ENCODE results near the gene CBFA2T2.
A peak's percentile ranks its signal among the peaks of the same experiment; 100 is the strongest.

CBFA2T2 gene

DNA sequence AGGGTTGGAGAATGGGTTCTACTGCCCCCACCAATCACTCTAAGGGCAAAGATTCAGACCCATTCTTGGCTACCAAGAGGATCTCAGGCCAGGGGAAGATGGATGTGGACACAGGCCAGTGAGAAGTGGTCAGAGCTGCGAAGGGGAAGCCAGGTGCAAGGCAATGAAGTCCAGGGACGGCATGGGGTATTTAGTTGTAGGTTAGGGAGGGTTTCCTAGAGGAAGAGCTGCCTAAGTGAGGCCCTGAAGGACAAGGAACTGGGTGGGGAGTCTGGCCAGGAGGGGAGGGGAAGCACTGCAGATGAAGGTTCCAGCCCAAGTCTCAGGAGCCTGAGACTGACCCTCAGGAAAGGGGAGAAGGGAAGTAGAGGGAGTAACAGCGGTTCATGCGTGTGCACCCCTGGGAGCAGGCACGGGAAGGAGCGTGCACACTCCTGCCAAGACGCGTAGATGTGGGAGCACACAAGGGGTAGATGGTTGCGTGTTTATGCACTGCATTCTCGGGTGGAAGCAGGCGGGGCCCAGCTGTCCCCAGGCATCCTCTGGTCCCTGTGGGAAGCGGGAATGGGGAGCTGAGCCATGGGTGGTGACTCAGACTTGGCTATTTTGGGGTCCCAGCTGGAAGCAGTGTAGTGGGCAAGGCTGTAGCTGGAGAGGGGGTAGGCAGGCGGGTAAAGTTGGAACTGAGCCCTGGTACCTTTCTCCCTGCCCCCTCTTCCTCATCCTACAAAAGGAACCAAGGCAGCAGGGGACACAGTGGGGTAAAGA lies 180.2 kb downstream of the CBFA2T2 start:
- no peak for DNase-seq

DNA sequence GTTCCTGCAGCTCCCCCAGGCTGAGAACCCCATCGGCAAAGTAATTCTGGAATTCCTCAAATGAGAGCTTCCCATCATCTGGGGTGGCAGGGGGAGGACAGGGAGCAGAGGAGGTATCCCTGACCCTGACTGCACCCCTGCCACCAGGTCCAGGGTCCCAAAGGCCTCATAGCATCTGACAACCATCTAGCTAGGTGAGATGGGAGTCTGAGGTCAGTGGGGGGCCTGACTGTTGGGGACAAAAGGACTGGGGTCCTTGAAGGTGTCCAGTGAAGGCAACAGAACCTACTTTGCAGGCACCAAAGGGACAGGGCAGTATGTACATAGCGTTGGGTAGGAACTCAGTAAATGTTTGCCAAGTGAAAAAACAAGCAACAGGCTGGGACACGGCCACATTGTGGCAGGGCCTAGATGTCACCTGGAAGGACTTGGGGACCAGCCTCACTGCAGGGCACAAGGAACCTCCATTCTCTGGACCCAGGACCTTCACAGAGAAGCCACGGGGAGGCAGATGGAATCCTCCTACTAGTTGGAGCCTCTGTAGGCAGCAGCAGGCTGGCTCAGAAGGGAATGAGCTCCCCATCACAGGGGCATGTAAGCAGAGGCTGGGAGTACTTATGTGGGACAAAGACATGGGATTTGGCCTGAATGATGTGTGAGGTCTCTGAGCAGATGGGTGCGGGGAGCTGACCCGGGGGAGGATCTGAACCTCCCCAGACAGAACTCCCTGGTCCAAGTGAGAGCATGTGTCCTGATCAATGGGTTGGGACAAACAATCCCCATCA lies 181.0 kb downstream of the CBFA2T2 start:
- DNase-seq, result no peak

DNA sequence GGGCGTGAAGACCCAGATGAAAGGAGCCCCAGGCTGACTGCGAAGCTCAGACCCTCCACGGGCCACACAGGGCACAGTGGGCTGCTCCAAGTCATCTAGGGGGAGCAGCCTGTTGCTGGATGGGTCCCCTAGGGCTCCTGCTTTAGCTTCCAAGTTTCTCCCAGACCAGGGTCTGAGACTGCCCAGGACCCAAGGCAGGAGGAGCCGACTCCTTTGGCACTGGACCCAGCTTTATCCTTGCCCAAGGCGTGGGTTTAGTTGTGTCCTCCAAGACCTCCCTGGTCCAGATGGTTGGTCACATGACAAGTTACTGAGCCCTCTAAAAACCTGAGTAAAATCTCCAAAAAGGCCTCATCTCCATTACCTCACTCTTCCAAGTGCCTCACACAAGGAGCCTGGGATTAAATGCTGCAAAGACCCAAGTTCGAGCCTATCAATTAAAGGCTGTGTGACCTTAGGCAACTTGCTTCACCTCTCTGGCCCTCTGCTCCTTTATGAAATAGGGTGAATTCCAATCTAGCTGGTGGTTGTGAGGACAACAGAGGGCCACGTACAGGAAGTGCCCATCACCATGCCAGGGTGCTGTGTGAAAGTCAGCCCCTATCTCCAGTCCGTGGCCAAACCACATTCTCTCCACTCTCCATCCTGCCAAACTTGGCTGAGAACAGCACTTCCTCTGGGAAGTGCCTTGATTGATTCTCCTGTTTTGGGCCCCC lies 181.8 kb downstream of the CBFA2T2 start:
- DNase-seq, result no peak

DNA sequence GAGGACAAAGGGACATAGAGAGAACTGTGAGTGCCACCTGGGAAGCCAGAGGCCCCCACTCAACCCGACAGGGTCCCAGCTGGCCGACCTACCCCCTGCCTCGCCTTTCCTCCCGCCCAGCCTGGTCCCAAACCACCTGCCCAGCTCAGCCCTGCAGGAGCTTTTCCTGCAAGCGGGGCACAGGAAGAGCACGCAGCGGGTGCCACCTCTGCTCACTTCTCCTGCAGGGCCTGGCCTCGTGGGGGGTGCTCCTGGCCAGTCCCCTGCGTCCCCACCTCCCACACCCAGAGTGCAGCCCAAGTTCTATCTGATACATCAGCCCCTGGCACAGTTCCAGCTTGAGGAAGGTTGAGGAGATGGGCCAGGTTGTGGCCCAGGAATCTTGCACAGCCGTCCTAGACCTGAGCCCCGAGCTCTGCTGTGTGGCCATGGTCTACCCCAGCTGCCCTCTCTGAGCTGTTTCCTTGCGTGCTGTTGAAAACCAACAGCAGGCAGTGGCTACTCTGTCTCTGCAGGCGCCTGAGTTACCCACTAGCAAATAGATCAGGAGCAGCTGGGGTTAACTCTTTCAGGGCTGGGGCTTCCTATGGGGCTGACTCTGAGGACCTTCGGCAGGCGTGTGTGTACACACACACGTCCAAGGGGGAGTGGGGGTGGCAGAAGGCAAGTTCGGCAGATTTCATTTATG lies 182.7 kb downstream of the CBFA2T2 start:
- peak; percentile 13 for DNase-seq

DNA sequence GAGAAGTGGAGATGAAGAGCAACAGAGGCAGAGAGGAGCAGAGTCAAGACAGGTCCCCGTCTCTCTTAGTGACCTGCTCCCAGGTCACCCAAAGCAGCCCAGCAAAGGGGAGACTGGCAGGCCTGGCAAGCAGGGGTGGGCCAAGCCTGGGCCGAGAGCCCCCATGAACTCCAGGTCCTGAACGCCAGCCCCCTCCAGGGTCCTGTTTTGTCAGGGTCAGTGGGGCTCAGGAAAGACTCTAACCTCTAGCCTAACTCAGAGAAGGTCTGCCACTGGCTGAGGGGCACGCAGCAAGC lies 183.2 kb downstream of the CBFA2T2 start:
- DNase-seq, result no peak

DNA sequence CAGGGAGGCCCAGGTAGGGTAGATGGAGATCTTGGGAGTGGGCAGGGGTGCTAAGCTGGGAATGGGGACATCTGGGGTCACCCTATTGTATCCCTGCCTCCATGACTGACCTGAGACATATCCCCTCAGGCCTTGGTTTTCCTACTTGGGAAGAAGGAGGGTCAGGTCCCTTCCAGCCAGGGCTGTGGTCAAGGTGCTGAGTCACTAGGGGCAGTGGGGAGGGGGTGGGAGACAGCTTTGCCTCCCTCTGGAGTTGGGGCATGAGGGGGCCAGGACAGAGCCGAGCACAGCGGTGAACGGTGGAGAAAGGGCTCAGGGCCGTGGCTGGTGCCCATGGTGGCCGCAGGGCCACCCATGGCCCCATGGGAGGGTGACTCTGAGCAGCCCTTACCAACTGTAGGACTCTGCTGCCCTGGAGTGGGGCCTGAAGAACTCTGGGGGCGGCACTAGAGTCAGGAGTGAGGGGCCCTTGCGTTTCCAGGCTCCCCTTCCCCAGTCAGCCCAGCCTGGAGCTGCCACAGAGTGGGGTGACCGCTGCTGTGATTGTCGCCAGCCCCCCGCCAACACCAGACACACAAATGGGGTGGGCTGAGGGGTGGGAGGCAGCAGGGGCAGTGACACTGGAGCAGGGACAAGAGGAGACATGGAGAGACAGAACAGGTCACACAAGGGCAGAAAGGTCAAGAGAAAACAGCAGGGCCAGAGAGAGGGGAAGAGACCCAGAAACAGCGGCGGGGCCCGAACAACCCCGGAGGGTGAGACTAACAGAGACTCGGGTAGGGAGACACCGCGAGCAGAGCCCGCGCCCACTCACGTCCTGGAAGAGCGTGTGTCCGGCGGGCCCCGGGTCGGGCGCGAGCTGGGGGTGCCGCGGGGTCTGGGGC lies 183.8 kb downstream of the CBFA2T2 start:
- DNase-seq, result no peak

DNA sequence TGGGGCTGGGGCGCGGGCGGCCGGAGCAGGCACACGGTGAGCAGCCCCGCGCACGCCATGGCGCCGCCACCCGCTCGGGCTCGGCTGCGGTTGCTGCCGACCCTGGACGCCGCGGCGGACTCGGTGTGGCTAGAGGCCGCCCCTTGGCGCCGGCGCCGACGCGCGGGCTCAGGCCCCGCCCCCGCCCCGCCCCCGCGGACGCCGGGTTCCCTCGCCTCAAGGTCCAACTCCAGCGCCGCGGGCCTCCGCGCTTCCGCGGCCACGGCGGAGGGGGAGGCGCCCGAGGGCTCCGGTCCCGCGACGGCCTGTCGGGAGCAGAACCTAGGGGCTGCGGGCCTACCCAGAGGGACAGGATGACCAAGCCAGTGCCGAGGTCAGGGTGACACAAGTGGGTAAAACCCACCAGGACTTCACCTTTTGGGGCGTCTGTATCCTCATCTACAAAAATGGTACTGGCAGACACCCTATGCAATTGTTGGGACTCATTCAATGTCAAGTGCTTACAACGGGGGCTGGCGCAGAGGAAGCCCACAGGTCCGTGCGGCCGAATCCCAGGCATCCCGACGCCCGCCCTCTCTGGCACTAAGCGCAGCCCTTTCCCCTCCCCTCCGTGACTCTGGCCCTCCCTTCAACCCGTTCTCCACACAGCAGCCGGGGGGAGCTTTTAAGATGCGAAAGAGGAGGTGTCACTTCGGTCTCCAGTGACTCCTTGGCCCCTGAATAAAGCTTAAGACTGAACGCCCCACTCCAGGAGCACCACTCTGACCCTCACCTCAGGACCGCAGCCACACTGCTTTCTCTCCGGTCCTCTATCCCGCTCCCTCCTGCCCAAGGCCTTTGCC lies 184.6 kb downstream of the CBFA2T2 start, which contains the start of gene NECAB3:
Gene NECAB3 (minus strand): TSS at position 135 of the 842 bp plus-strand sequence. CDS start 76 bp downstream, at position 59.
- DNase-seq, result peak; percentile 9

DNA sequence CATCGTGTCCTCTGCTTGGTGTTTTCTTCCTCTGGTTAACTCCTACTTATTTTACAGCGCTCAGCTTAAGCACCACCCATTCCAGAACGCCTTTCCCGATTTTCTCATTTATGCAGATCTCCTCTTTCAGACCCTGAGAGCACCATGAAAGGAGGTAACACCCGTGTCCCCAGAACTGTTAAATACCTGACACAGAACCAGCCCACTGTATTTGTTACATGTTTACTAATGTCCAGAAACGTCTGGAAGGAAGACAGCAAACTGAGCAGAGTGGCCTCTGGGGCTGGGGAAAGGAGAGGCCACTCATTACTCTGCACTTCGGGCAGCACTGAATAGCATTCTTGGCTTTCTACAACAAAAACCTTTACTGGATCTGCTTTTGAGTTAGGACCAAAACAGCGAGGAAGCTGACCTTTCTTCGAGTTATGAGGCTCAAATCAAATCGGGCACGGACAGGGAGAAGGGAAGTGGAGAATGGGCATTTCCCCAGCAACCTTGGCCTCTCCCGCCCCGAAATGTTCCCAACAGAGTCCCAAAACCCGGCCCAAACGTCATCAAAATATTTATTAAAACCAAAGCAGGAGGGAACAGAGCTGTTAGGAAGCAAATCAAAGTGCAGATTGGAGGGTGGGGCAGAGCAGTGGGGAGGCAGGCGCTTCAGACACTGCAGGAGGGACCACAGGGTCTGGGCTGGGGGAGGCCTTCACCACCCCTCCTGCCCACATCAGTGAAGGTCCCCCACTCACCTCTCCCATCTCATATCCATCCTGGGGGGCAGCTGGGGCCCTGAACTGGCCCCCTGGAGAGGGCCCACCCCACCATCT lies 185.5 kb downstream of the CBFA2T2 start:
- no peak for DNase-seq

DNA sequence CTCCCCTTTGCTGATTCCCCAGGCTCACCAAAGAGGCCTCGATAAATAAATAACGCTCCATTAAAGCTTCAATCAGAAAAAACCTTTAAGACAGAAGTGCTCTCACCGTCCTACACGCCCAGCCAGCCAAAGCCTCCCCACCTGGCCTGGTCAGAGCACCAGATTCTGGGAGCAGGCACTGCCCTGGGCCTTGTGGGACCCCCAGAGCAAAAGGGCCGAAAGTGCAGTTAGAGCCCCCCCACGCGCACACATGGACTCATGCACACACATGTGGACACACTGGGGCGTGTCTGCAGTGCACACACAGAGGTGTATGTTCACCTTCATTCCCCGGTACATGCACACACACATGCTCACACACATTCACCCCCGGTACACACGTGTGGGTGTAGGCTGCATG lies 186.2 kb downstream of the CBFA2T2 start:
- no peak for DNase-seq

DNA sequence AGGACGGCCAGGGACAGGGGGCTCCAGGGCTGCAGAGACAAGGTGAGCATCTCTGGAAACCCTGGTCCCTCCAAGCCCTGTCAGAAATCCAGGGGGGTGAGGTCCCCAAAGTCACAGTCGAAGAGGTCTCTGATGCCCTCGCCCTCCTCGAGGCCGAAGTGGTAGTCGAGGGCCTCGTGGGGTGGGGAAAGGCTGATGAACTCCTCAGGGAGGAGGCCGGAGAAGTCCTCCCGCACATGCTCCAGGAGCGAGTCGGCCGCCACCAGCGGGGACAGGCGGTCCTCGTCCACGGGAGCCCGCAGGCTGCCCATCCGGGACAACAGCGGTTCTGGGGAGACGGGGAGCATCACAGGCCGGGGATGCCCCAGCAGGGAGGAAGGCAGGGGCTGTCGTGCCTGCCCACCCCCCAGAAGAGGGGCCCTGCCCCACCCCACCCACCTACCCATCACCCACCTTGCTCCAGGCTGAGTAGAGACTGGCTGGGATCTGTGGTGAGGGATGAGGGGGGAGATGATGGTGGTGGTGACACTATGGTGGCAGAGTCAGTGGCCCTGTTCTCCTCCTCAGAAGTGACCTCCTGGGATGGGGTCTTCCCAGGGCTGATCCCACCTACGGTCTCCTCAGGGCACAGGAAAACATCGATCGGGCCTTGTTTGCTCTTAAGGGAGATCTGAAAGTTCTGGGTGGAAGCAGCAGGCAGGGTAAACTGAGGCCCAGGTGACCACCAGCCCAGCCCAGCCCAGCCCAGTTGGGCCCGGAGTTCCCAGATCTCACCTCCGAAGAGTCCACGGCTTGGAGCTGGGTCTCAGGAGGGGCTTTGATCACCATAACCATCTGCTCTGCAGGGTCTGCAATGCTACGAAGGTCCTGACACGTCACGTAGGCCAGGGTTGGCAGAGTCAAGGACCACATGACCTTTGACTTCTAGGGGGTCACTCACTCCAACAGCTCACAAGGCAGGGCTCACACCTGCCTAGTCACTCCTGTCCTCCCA lies 187.1 kb downstream of the CBFA2T2 start:
- DNase-seq, result no peak

DNA sequence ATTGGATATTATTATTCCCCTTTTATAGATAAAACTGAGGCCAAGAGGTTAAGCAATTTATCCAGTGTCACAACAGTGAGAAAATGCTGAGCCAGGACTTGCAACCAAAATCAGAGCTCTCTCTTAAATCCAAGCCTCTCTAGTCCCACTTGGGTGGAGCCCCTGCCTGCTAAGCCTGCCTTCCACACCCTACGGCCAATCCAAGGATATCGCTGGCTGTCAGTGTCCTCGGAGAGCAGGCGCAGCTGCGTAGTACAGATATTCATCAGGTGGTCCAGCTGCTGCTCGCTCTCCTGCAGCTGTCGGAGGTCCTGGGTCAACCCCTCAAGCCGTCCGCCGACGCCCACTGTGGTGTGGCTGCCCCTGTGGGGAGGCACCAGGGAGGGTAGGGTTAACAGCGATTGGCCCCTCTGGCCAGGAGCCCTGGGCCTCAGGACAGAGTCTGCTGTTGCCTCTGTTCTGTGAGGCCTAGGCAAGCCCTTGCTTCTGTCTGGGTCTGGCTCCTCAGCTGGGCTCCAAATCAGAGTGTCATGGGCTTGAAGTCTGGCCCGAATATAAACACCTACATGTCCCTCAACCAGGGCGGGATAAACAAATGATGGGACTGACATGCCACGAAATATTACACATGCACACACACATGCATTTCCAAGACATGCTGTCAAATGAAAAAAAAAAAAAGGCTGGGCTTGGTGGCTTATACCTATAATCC lies 188.3 kb downstream of the CBFA2T2 start:
- DNase-seq, result no peak

DNA sequence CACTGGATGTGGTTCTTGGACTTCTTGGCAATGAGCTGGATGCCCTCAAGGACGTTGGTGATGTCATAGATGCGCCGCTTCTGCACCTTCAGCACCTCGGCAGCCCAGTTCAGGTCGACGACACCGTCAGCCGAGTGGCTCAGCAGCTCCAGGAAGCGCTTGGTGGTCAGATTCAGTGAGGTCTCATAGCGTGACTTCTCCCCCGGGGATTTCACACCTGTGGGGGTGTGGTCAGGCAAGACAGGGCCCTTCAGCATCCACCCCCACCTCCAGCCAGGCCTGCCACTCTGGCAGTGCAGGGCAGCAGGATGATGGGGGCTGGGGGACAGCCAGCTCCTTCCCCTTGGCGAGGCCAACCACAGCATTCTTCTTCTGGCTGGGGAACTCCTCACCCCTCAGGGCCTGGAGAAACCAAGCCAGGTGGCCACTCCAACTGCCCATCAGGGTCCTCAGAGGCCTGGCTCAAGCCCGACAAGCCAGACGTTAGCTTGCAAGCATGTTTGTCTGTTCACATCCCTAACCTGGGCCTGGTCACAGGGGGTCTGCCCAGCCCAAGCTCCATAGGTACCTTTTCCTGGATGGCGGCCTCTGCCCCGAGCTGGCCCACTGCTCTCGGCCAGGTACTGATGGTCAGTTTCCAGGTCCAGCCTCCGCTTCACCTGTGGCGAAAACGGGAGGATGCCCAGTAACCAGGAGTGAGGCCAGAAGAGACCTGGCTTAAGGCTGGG lies 190.0 kb downstream of the CBFA2T2 start:
- DNase-seq, result no peak

DNA sequence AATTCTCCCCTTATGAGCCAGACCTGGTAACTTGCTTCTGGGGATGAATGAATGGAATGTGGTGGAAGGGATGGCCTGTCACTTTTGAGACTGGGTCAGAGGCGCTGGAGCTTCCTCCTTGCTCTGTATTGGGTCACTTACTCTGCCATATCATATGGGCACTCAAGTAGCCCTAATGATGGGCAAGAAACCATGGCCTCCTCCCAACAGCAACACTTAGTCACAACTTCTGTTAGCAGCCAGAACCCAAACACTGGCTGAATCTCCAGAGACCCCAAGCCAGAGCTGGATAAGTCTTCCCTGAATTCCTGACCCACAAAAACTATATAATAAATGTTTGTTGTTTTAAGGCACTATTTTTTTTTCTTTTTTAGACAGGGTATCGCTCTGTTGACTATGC lies 190.8 kb downstream of the CBFA2T2 start:
- no peak for DNase-seq

DNA sequence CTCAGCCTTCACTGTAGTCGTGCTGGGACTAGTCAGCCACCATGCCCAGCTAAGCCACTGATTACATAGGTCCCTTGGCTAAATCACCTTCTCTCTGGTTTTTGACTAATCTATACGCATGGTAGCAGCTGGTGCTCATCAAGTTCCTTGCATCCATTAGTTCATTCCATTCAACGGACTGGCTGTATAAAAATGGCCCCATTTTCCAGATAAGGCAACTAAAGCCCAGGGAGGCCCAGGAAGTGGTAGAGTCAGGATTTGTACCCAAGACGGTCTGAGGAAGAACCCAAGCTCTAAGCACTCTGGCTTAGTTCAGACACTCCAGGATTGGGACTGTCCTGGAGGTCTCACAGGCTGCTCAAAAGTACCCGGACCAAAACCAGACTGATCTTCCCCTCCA lies 191.4 kb downstream of the CBFA2T2 start:
- no peak for DNase-seq

DNA sequence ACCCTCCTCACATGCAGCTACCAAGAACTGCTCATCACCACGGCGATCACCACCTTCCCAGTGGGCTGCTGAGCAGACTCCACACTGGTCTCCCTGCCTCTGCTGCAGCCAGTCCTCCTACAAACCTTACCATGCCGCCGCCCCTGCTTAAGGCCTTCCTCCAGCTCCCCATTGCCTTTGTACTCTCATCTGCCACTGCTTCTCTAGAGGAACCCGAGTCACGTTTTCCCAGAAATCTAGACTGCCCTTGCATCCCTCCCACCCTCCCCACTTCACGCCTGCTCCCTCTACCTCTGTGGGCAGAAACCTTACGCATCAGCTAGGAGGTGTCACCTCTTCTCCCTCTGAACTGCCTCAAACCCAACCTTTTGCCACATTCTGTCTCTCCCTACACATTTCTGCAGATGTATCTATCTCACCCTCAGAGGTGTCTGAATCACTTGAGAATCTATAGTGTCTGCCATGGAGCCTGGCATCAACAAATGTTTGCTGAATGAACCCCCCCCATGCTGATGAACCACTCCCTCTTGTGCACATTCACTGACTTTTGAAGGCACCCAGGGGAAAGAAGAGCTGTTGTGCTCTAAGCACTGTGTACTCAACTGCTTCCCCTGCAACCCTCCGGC lies 191.9 kb downstream of the CBFA2T2 start:
- no peak for DNase-seq

DNA sequence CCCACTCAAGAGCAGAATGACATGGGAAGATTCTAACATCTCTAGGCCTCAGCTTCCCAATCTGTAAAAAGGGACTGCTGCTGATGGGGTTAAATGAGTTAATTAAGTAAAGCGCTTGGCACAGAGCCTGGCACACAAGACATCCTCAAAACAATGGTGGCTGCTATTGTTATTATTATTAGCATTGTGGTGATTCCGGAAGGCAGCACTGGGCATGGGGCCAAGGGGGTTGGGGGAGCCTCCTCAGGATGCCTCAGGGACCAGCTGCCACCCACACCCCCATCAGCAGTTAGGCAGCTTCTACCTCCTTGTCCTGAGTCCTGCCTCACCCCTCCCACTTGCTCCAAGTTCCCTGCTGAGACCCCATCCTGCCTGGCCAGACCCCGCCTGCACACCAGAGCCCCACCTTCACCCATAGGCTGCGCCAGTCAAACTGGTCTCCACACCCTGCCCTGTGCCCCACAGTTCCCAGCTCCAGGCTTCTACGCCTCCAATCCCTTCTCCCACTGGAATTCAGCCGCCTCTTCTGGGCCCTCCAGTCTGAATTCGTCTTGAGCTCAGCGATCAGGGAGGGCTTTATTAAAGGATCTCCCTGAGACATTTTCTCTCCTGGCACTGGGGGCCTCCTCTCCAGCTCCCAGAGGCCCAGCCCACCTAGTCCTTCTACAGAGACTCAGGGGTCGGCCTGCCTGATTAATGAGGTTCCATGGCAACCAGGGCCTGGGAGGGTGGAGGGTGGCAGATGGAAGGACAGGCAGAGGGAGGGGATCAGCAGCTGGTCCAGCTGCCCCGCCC lies 194.8 kb downstream of the CBFA2T2 start:
- DNase-seq, result no peak

Data from NCI-H1694 treated with DMSO at 0.1 percent for 48 hours (cell line).